Activated CD8-positive, alpha-beta T cell treated with anti-CD3 and anti-CD28 coated beads for 36 hours (primary cell): Measurements from ENCODE around the gene GRIA1. TPM values are rescaled to one million over a fixed set of nuclear protein-coding genes. Genes with fewer than 3 reads are reported as not detected.

Source experiments
- ATAC-seq: fragments of 200-7000 bp; cut with Tn5 transposase; one replicate; pipeline ENCODE4 v1.10.0; 2021; ENCODE audit warnings: mild to moderate bottlenecking, moderate library complexity
- CTCF ChIA-PET: fragments of 350-600 bp; sonication (Branson Sonifier 250); formaldehyde crosslinking; loops from one replicate; lab custom pipeline; 2021; ENCODE audit warnings: antibody characterized with exemption; lab: Charles Lee
- POLR2A ChIA-PET: fragments of 350-600 bp; sonication (Branson Sonifier 250); formaldehyde crosslinking; loops from one replicate; lab custom pipeline; 2021; ENCODE audit warnings: antibody characterized with exemption; lab: Charles Lee
- DNase-seq: peaks from one replicate; pipeline ENCODE4 v3.0.0-alpha.2; 2020
- H3K27ac Mint-ChIP-seq: one replicate; pipeline ENCODE4 v1.8.0; 2021; ENCODE audit warnings: mild to moderate bottlenecking, mixed read lengths
- H3K27me3 Mint-ChIP-seq: one replicate; pipeline ENCODE4 v1.8.0; 2021; ENCODE audit warnings: mixed read lengths
- H3K36me3 Mint-ChIP-seq: one replicate; pipeline ENCODE4 v1.8.0; 2021; ENCODE audit warnings: low read depth, mixed read lengths
- H3K4me1 Mint-ChIP-seq: one replicate; pipeline ENCODE4 v1.8.0; 2021; ENCODE audit warnings: low read depth, mixed read lengths
- H3K4me3 Mint-ChIP-seq: one replicate; pipeline ENCODE4 v1.8.0; 2021; ENCODE audit warnings: mild to moderate bottlenecking, moderate library complexity, mixed read lengths
- H3K9me3 Mint-ChIP-seq: one replicate; pipeline ENCODE4 v1.8.0; 2021; ENCODE audit warnings: mixed read lengths
- intact Hi-C: fragments of 100-400 bp; cut with micrococcal nuclease; formaldehyde crosslinking; loops from one replicate; pipeline ENCODE4 v1.10.0; 2022
- total RNA-seq, 2 experiments: library from RNA; stranded (reverse); gene quantifications; one replicate each; pipeline ENCODE4 v1.2.3, GENCODE V29; 2021
- TF ChIP-seq, protein P1 (sequence below): fragments of 200-600 bp; IDR thresholded peaks from one replicate; pipeline ENCODE4 v1.8.0; 2022; ENCODE audit warnings: antibody characterized with exemption, mild to moderate bottlenecking

The GRIA1 gene
- total RNA-seq, 2 experiments from 2014 or later, result not detected

DNA sequence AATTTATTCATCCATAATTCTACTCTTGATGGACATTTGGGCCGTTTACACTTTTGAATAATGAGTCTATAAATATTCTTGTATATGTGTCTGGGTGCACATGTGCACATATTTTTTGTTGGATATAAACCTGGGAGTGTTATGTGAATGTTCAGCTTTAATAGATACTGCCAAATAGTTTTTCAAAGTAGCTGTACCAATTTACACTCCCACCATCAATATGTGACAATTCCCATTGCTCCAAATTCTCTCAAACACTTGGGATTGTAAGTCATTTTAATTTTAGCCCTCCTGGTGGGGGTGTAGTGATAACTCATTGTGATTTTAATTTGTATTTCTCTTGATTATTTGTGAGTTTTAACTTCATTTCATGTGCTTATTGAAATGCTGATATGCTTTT lies 114.9 kb downstream of the GRIA1 start:
- Mint-ChIP-seq H3K9me3 (peaks cover 2% of the 10 kb centered on the region), H3K4me1 (no peaks in the 10 kb centered on the region), H3K4me3 (no peak overlapping the region), H3K27ac (no peak overlapping the region), H3K36me3 (no peaks in the 10 kb centered on the region), H3K27me3 (no peaks in the 10 kb centered on the region)
- CTCF ChIA-PET, result no interaction called here
- intact Hi-C loops, result no loop called here
- TF ChIP-seq, protein P1, sequence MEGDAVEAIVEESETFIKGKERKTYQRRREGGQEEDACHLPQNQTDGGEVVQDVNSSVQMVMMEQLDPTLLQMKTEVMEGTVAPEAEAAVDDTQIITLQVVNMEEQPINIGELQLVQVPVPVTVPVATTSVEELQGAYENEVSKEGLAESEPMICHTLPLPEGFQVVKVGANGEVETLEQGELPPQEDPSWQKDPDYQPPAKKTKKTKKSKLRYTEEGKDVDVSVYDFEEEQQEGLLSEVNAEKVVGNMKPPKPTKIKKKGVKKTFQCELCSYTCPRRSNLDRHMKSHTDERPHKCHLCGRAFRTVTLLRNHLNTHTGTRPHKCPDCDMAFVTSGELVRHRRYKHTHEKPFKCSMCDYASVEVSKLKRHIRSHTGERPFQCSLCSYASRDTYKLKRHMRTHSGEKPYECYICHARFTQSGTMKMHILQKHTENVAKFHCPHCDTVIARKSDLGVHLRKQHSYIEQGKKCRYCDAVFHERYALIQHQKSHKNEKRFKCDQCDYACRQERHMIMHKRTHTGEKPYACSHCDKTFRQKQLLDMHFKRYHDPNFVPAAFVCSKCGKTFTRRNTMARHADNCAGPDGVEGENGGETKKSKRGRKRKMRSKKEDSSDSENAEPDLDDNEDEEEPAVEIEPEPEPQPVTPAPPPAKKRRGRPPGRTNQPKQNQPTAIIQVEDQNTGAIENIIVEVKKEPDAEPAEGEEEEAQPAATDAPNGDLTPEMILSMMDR, result no peak
- DNase-seq (no peak), ATAC-seq (no peak)
- POLR2A ChIA-PET, result no interaction called here

DNA sequence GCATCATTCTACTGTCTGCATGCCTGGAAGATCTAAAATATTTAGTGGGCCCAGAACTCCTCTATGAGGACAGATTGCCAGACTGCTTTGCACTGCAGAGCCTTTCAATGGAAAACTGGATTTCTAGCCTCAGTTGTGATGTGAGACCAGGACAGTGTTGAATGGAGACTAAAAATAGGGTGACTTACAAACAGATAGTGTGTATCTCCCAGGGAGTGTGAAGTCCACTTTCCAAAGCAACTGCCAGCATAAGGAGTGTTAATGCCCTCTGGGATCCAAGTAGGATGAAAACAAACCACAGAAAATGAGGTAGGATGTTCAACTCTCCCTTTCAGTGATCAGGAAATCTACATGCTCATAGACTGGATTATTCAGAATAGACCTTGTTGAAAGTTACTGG lies 119.5 kb downstream of the GRIA1 start:
- no peaks in the 10 kb centered on the region for H3K36me3 Mint-ChIP-seq
- H3K27ac Mint-ChIP-seq, result no peak overlapping the region
- H3K4me1 Mint-ChIP-seq, result no peaks in the 10 kb centered on the region
- H3K4me3 Mint-ChIP-seq, result no peak overlapping the region
- ATAC-seq (no peak), DNase-seq (no peak)
- H3K27me3 Mint-ChIP-seq, result peaks cover 2% of the 10 kb centered on the region
- no peaks in the 10 kb centered on the region for H3K9me3 Mint-ChIP-seq
- intact Hi-C loops, result no loop called here
- POLR2A ChIA-PET, result no interaction called here
- CTCF ChIA-PET, result no interaction called here
- TF ChIP-seq, protein P1, result no peak

GRCh38 chr5:153610811-153611210 lies 120.3 kb downstream of the GRIA1 start:
- POLR2A ChIA-PET, result no interaction called here

GRCh38 chr5:153613144-153613543 lies 122.7 kb downstream of the GRIA1 start:
- Mint-ChIP-seq H3K4me1 (no peaks in the 10 kb centered on the region), H3K4me3 (no peak overlapping the region), H3K27ac (no peak overlapping the region), H3K36me3 (no peaks in the 10 kb centered on the region), H3K27me3 (peaks cover 2% of the 10 kb centered on the region), H3K9me3 (no peaks in the 10 kb centered on the region)
- TF ChIP-seq, protein P1, result no peak
- ChIA-PET POLR2A (no interaction called here), CTCF (no interaction called here)
- intact Hi-C loops, result no loop called here
- DNase-seq, result no peak
- no peak for ATAC-seq

More at GRCh38 chr5:153610811-153611210, 120.3 kb downstream of the GRIA1 start:
- intact Hi-C loops, result no loop called here
- DNase-seq, result no peak
- TF ChIP-seq, protein P1, result no peak
- CTCF ChIA-PET, result no interaction called here
- Mint-ChIP-seq H3K9me3 (no peaks in the 10 kb centered on the region), H3K27me3 (peaks cover 2% of the 10 kb centered on the region), H3K27ac (no peak overlapping the region), H3K36me3 (no peaks in the 10 kb centered on the region), H3K4me1 (no peaks in the 10 kb centered on the region), H3K4me3 (no peak overlapping the region)
- no peak for ATAC-seq

DNA sequence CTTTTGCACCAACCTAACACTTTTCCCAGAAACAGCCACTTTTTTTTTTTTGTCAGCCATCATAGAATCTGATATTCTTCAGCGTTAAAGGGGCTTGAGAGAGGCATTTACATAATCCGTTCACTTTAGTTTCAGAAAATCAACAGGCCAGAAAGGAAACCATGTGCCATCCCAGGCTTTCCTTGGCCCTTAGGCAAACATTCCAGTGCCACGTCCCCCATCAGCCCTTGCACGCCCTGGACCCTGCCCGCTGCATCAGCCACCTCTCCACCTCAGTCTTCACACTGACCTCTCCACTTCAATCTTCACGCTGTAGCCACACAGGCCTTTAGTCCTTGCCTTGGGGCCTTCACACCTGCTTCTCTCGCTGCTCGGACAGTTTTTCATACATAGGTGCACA lies 123.2 kb downstream of the GRIA1 start:
- H3K36me3 Mint-ChIP-seq, result no peaks in the 10 kb centered on the region
- intact Hi-C loops, result no loop called here
- ATAC-seq (no peak), DNase-seq (no peak)
- H3K27me3 Mint-ChIP-seq, result peaks cover 2% of the 10 kb centered on the region
- no peak overlapping the region for H3K27ac Mint-ChIP-seq
- ChIA-PET CTCF (no interaction called here), POLR2A (no interaction called here)
- TF ChIP-seq, protein P1, result no peak
- no peaks in the 10 kb centered on the region for H3K9me3 Mint-ChIP-seq
- H3K4me1 Mint-ChIP-seq, result no peaks in the 10 kb centered on the region
- no peak overlapping the region for H3K4me3 Mint-ChIP-seq
